ENCODE data around the gene DGLUCY. TPM values are rescaled to one million over a fixed set of nuclear protein-coding genes. Genes with fewer than 3 reads are reported as not detected.
A peak's percentile ranks its signal among the peaks of the same experiment; 100 is the strongest.

The DGLUCY gene
- total and polyA plus RNA-seq, 2 experiments from 2014 or later = 44.8 to 51.3 TPM

- TF ChIP-seq EZH2 (IDR thresholded peaks at IDR 0.05; ENCODE audit: borderline replicate concordance) (no peak), CTCF (IDR thresholded peaks at IDR 0.05; ENCODE audit: poor library complexity) (no peak), EZH2phosphoT487 (IDR thresholded peaks at IDR 0.05; ENCODE audit: low read depth, severe bottlenecking, unreplicated experiment) (no peak)
- Histone ChIP-seq H3K4me3 (no peak overlapping the region), H2AFZ (no peak overlapping the region), H3K79me2 (peaks cover 63% of the 10 kb centered on the region), H3K4me1 (ENCODE audit: insufficient read depth) (peaks cover 43% of the 10 kb centered on the region), H4K20me1 (ENCODE audit: insufficient read depth, poor library complexity, severe bottlenecking) (no peaks in the 10 kb centered on the region), H3K4me2 (no peak overlapping the region), H3K27ac (no peak overlapping the region), H3K36me3 (replicated peaks; ENCODE audit: insufficient read depth, low read depth) (no peaks in the 10 kb centered on the region), H3K9me2 (replicated peaks; ENCODE audit: insufficient read depth) (no peaks in the 10 kb centered on the region), H3K9me3 (ENCODE audit: low read depth) (no peaks in the 10 kb centered on the region), H3K27me3 (no peaks in the 10 kb centered on the region)
- DNase-seq (ENCODE audit: low spot score) = no peak
- WGBS (ENCODE audit: low lambda C conversion rate, missing lambda C conversion rate) = 67% methylated on average over 5 of the region's 5 CpGs
These were observed 4.1 kb downstream of the DGLUCY start for GRCh38 chr14:91117960-91118359.

GRCh38 chr14:91118511-91119068 is 4.7 kb downstream of the DGLUCY start:
- Histone ChIP-seq H3K4me2 (no peak overlapping the region), H3K27ac (no peak overlapping the region), H2AFZ (no peak overlapping the region), H4K20me1 (ENCODE audit: insufficient read depth, poor library complexity, severe bottlenecking) (no peaks in the 10 kb centered on the region), H3K27me3 (no peaks in the 10 kb centered on the region), H3K9me2 (replicated peaks; ENCODE audit: insufficient read depth) (no peaks in the 10 kb centered on the region), H3K36me3 (replicated peaks; ENCODE audit: insufficient read depth, low read depth) (no peaks in the 10 kb centered on the region), H3K4me1 (ENCODE audit: insufficient read depth) (peaks cover 40% of the 10 kb centered on the region), H3K4me3 (no peak overlapping the region), H3K79me2 (peaks cover 65% of the 10 kb centered on the region), H3K9me3 (ENCODE audit: low read depth) (no peaks in the 10 kb centered on the region)
- DNase-seq (ENCODE audit: low spot score) = no peak
- TF ChIP-seq CTCF (IDR thresholded peaks at IDR 0.05; ENCODE audit: poor library complexity) = no peak
- no peak for TF ChIP-seq EZH2 (IDR thresholded peaks at IDR 0.05; ENCODE audit: borderline replicate concordance)
- no peak for TF ChIP-seq EZH2phosphoT487 (IDR thresholded peaks at IDR 0.05; ENCODE audit: low read depth, severe bottlenecking, unreplicated experiment)
- 76% methylated on average over 2 of the region's 2 CpGs for WGBS (ENCODE audit: low lambda C conversion rate, missing lambda C conversion rate)

- H3K36me3 ChIP-seq (replicated peaks; ENCODE audit: insufficient read depth, low read depth) = no peaks in the 10 kb centered on the region
- no peaks in the 10 kb centered on the region for H3K9me2 ChIP-seq (replicated peaks; ENCODE audit: insufficient read depth)
- H3K4me2 ChIP-seq = no peak overlapping the region
- no peaks in the 10 kb centered on the region for H3K9me3 ChIP-seq (ENCODE audit: low read depth)
- peak overlapping the region; percentile 45 for H3K27ac ChIP-seq
- no peak overlapping the region for H2AFZ ChIP-seq
- no peak overlapping the region for H3K4me3 ChIP-seq
- TF ChIP-seq CTCF (IDR thresholded peaks at IDR 0.05; ENCODE audit: poor library complexity) = no peak
- no peak for TF ChIP-seq EZH2phosphoT487 (IDR thresholded peaks at IDR 0.05; ENCODE audit: low read depth, severe bottlenecking, unreplicated experiment)
- TF ChIP-seq EZH2 (IDR thresholded peaks at IDR 0.05; ENCODE audit: borderline replicate concordance) = no peak
- peaks cover 44% of the 10 kb centered on the region for H3K4me1 ChIP-seq (ENCODE audit: insufficient read depth)
- DNase-seq (ENCODE audit: low spot score) = no peak
- H3K27me3 ChIP-seq = no peaks in the 10 kb centered on the region
- 84% methylated on average over 8 of the region's 8 CpGs for WGBS (ENCODE audit: low lambda C conversion rate, missing lambda C conversion rate)
- H3K79me2 ChIP-seq = peaks cover 71% of the 10 kb centered on the region
- no peaks in the 10 kb centered on the region for H4K20me1 ChIP-seq (ENCODE audit: insufficient read depth, poor library complexity, severe bottlenecking)
These were observed 5.9 kb downstream of the DGLUCY start for GRCh38 chr14:91119556-91120311.
